H1 (cell line): ENCODE data around the gene LMNTD1.

Source experiments
- CREB1 ChIP-seq: IDR thresholded peaks from 2 replicates; pipeline ENCODE4 v1.6.1; 2012; ENCODE audit warnings: inconsistent platforms
- CTBP2 ChIP-seq: IDR thresholded peaks from 2 replicates; pipeline ENCODE4 v1.7.0; 2011; ENCODE audit warnings: borderline replicate concordance, mild to moderate bottlenecking, moderate library complexity, mixed read lengths, low read length; ENCODE audit not compliant: insufficient read depth, insufficient read length
- NANOG ChIP-seq: IDR thresholded peaks from 2 replicates; pipeline ENCODE4 v1.6.1; 2011; ENCODE audit warnings: low read length, low read depth, mild to moderate bottlenecking, inconsistent platforms; ENCODE audit not compliant: insufficient read depth, poor library complexity, severe bottlenecking
- RAD21 ChIP-seq, 2 experiments: IDR thresholded peaks in 1 of 2; conservative IDR thresholded peaks in 1 of 2; 2 replicates each; pipeline ENCODE4 v1.6.1; 2011; ENCODE audit warnings: low read depth in 2 of 2, low read length in 2 of 2, improper control_type of control experiment in 1 of 2, inconsistent platforms in 1 of 2, mild to moderate bottlenecking in 1 of 2, moderate library complexity in 1 of 2
- RFX5 ChIP-seq: IDR thresholded peaks from 2 replicates; pipeline ENCODE4 v1.6.1; 2011; ENCODE audit warnings: low read depth, low read length, improper control_type of control experiment, borderline replicate concordance
- RNF2 ChIP-seq: fragments of 200-900, 300-1000 bp; sonication (generic); IDR thresholded peaks from 2 replicates; pipeline ENCODE4 v1.7.1; 2016; ENCODE audit warnings: borderline replicate concordance, low read depth, mild to moderate bottlenecking, antibody characterized with exemption, low read length; ENCODE audit not compliant: poor library complexity, severe bottlenecking; ENCODE audit errors: missing control alignments
- SAP30 ChIP-seq: fragments of 300-600 bp; sonication (generic); IDR thresholded peaks from 2 replicates; pipeline ENCODE4 v1.7.1; 2012; ENCODE audit warnings: low read length, moderate library complexity, mild to moderate bottlenecking, inconsistent platforms; ENCODE audit not compliant: insufficient read depth, insufficient replicate concordance
- SP1 ChIP-seq: IDR thresholded peaks from 2 replicates; pipeline ENCODE4 v1.6.1; 2011; ENCODE audit warnings: low read depth, low read length
- SRF ChIP-seq: IDR thresholded peaks from 2 replicates; pipeline ENCODE4 v1.6.1; 2011; ENCODE audit warnings: mild to moderate bottlenecking, low read depth, low read length, moderate library complexity
- TAF1 ChIP-seq: IDR thresholded peaks from 2 replicates; pipeline ENCODE4 v1.6.1; 2011; ENCODE audit warnings: mild to moderate bottlenecking, low read depth, low read length
- TCF12 ChIP-seq: IDR thresholded peaks from 2 replicates; pipeline ENCODE4 v1.6.1; 2011; ENCODE audit warnings: low read depth, mild to moderate bottlenecking, low read length
- TEAD4 ChIP-seq: IDR thresholded peaks from 2 replicates; pipeline ENCODE4 v1.6.1; 2012; ENCODE audit warnings: low read depth, low read length, inconsistent platforms, mixed read lengths
- TF ChIP-seq, protein P1 (sequence below), 3 experiments: IDR thresholded peaks; 1 replicate in 2 of 3; 2 replicates in 1 of 3; pipeline versions ENCODE4 v1.5.1 to v1.6.1; 2011; ENCODE audit warnings: low read length in 3 of 3, mild to moderate bottlenecking in 3 of 3, inconsistent platforms in 2 of 3, low read depth in 1 of 3, moderate library complexity in 1 of 3; ENCODE audit not compliant: insufficient read depth in 1 of 3; ENCODE audit errors: control extremely low read depth in 1 of 3

DNA sequence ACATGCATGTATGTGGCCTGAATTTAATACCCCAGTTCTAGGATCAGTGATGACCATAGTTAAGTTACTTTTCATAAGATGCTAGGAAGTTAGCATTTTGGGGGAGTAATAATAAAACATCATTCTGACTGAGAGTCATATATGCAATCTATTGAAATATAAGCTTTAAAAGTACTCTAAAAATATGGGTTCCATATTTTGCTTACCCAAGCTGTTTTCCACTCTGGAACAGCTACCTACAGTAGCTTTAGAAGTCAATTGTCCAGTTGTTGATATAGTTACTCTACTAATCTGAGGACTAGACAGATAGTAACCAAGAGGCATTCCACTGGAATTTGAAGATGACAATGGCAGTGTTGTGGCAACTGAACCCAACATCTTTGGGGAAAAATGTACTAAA is 4.0 kb downstream of the LMNTD1 start:
- TF ChIP-seq RNF2 (no peak), RFX5 (no peak), RAD21 (IDR thresholded peaks at IDR 0.05 in 1 of 2, conservative IDR thresholded peaks at IDR 0.05 in 1 of 2; ENCODE audit: low read depth in 2 of 2, low read length in 2 of 2) (no peak), TAF1 (no peak), CREB1 (no peak), SAP30 (no peak), NANOG (no peak), SP1 (no peak), CTBP2 (no peak), SRF (no peak), TCF12 (no peak), TEAD4 (no peak)
- TF ChIP-seq, protein P1, sequence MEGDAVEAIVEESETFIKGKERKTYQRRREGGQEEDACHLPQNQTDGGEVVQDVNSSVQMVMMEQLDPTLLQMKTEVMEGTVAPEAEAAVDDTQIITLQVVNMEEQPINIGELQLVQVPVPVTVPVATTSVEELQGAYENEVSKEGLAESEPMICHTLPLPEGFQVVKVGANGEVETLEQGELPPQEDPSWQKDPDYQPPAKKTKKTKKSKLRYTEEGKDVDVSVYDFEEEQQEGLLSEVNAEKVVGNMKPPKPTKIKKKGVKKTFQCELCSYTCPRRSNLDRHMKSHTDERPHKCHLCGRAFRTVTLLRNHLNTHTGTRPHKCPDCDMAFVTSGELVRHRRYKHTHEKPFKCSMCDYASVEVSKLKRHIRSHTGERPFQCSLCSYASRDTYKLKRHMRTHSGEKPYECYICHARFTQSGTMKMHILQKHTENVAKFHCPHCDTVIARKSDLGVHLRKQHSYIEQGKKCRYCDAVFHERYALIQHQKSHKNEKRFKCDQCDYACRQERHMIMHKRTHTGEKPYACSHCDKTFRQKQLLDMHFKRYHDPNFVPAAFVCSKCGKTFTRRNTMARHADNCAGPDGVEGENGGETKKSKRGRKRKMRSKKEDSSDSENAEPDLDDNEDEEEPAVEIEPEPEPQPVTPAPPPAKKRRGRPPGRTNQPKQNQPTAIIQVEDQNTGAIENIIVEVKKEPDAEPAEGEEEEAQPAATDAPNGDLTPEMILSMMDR (IDR thresholded peaks at IDR 0.05; ENCODE audit: control extremely low read depth in 1 of 3, insufficient read depth in 1 of 3, low read depth in 1 of 3, low read length in 3 of 3): no peak
